IMR-90 (cell line): ENCODE measurements around the gene CYP4B1. TPM values are rescaled to one million over a fixed set of nuclear protein-coding genes. Genes with fewer than 3 reads are reported as not detected.

Source experiments
- ATAC-seq: fragments of 200-7000 bp; cut with Tn5 transposase; 2 replicates; pipeline ENCODE4 v1.9.1; 2020; ENCODE audit warnings: low read depth, mild to moderate bottlenecking, moderate library complexity
- BruUV-seq: library from RNA; stranded (reverse); fragments of 400-500 nt; replicated peaks from 2 replicates; lab custom pipeline; 2021; lab: Mats Ljungman, UMichigan
- CTCF ChIA-PET: fragments of 300-600 bp; formaldehyde crosslinking; extraction: SDS; loops from one replicate; lab custom pipeline; 2021; ENCODE audit warnings: antibody characterized with exemption; lab: Yijun Ruan, JAX
- POLR2A ChIA-PET: fragments of 300-600 bp; sonication (Branson Sonifier 250); formaldehyde crosslinking; loops from one replicate; lab custom pipeline; 2022; ENCODE audit warnings: antibody characterized with exemption; ENCODE audit not compliant: unreplicated experiment; lab: Charles Lee
- DNase-seq: peaks from one replicate; pipeline ENCODE4 v3.0.0; 2013
- H2AFZ ChIP-seq: replicated peaks from 2 replicates; pipeline ENCODE3; 2013; ENCODE audit warnings: low read length, mild to moderate bottlenecking; ENCODE audit not compliant: poor library complexity
- H2AK5ac ChIP-seq: 2 replicates; pipeline ENCODE4 v1.6.1; 2013; ENCODE audit warnings: low read depth, low read length, inconsistent platforms
- H2AK9ac ChIP-seq: replicated peaks from 2 replicates; pipeline ENCODE3; 2013; ENCODE audit warnings: mild to moderate bottlenecking, low read depth, low read length, moderate library complexity; ENCODE audit not compliant: poor library complexity
- H2BK120ac ChIP-seq: 2 replicates; pipeline ENCODE4 v1.6.1; 2013; ENCODE audit warnings: low read depth, low read length, inconsistent platforms
- H2BK15ac ChIP-seq: 3 replicates; pipeline ENCODE4 v1.6.1; 2013; ENCODE audit warnings: low read depth, low read length, inconsistent platforms
- H2BK20ac ChIP-seq: 2 replicates; pipeline ENCODE4 v1.6.1; 2013; ENCODE audit warnings: low read depth, mild to moderate bottlenecking, inconsistent platforms, low read length, moderate library complexity
- H2BK5ac ChIP-seq: 2 replicates; pipeline ENCODE4 v1.6.1; 2013; ENCODE audit warnings: mild to moderate bottlenecking, low read depth, low read length, inconsistent platforms; ENCODE audit not compliant: poor library complexity, severe bottlenecking
- H3K14ac ChIP-seq: replicated peaks from 2 replicates; pipeline ENCODE4 v1.6.1; 2013; ENCODE audit warnings: low read depth, low read length, inconsistent platforms
- H3K18ac ChIP-seq: 2 replicates; pipeline ENCODE4 v1.6.1; 2013; ENCODE audit warnings: low read depth, low read length, control low read depth
- H3K23ac ChIP-seq: 2 replicates; pipeline ENCODE4 v1.6.1; 2013; ENCODE audit warnings: low read depth, low read length, inconsistent platforms
- H3K27ac ChIP-seq: 2 replicates; pipeline ENCODE4 v1.5.1; 2013; ENCODE audit warnings: mild to moderate bottlenecking, control low read depth, low read length; ENCODE audit not compliant: insufficient read depth
- H3K27me3 ChIP-seq: 2 replicates; pipeline ENCODE4 v1.6.1; 2013; ENCODE audit warnings: low read length; ENCODE audit not compliant: control insufficient read depth, insufficient read depth
- H3K36me3 ChIP-seq: 2 replicates; pipeline ENCODE4 v1.6.1; 2013; ENCODE audit warnings: low read length, mixed read lengths; ENCODE audit not compliant: control insufficient read depth, insufficient read depth
- H3K4ac ChIP-seq: 2 replicates; pipeline ENCODE4 v1.6.1; 2013; ENCODE audit warnings: low read depth, low read length, inconsistent platforms
- H3K4me1 ChIP-seq: 2 replicates; pipeline ENCODE4 v1.6.1; 2013; ENCODE audit warnings: low read length, mixed read lengths; ENCODE audit not compliant: control insufficient read depth, insufficient read depth
- H3K4me2 ChIP-seq: 2 replicates; pipeline ENCODE4 v1.6.1; 2013; ENCODE audit warnings: low read depth, mild to moderate bottlenecking, control low read depth, low read length, moderate library complexity
- H3K4me3 ChIP-seq: 2 replicates; pipeline ENCODE4 v1.5.1; 2013; ENCODE audit warnings: low read depth, mild to moderate bottlenecking, control low read depth, low read length, moderate library complexity; ENCODE audit not compliant: insufficient read depth
- H3K56ac ChIP-seq: 2 replicates; pipeline ENCODE4 v1.6.1; 2013; ENCODE audit warnings: low read length, inconsistent platforms; ENCODE audit not compliant: insufficient read depth; ENCODE audit errors: extremely low read depth
- H3K79me1 ChIP-seq, 2 experiments: 2 replicates each; pipeline ENCODE4 v1.6.1; 2013; ENCODE audit warnings: low read length in 2 of 2, inconsistent platforms in 1 of 2, low read depth in 1 of 2
- H3K9ac ChIP-seq: 2 replicates; pipeline ENCODE4 v1.6.1; 2013; ENCODE audit warnings: low read depth, low read length, control low read depth
- H3K9me1 ChIP-seq: 2 replicates; pipeline ENCODE4 v1.6.1; 2013; ENCODE audit warnings: low read length, inconsistent platforms; ENCODE audit not compliant: insufficient read depth
- H3K9me3 ChIP-seq: 2 replicates; pipeline ENCODE4 v1.6.1; 2013; ENCODE audit warnings: low read length; ENCODE audit not compliant: control insufficient read depth, insufficient read depth
- H4K20me1 ChIP-seq: 2 replicates; pipeline ENCODE4 v1.6.1; 2013; ENCODE audit warnings: low read length, inconsistent platforms; ENCODE audit not compliant: insufficient read depth
- H4K5ac ChIP-seq: 2 replicates; pipeline ENCODE4 v1.6.1; 2013; ENCODE audit warnings: mild to moderate bottlenecking, low read depth, low read length, control low read depth
- H4K8ac ChIP-seq, 2 experiments: 2 replicates each; pipeline ENCODE4 v1.6.1; 2013; ENCODE audit warnings: low read depth in 2 of 2, low read length in 2 of 2, control low read depth in 1 of 2, inconsistent platforms in 1 of 2
- H4K91ac ChIP-seq: 2 replicates; pipeline ENCODE4 v1.6.1; 2013; ENCODE audit warnings: low read depth, low read length, inconsistent platforms; ENCODE audit not compliant: insufficient read depth
- CEBPB ChIP-seq: IDR thresholded peaks from 2 replicates; pipeline ENCODE4 v1.6.1; 2012; ENCODE audit warnings: low read depth, low read length, improper control_type of control experiment
- CHD1 ChIP-seq: IDR thresholded peaks from 2 replicates; pipeline ENCODE4 v1.6.1; 2012; ENCODE audit warnings: low read depth, low read length, improper control_type of control experiment
- NFE2L2 ChIP-seq: fragments of 150-350 bp; IDR thresholded peaks from 2 replicates; pipeline ENCODE4 v1.6.1; 2016; ENCODE audit warnings: low read depth, mild to moderate bottlenecking, low read length
- RAD21 ChIP-seq: IDR thresholded peaks from 2 replicates; pipeline ENCODE4 v1.6.1; 2012; ENCODE audit warnings: low read length, improper control_type of control experiment
- SMC3 ChIP-seq: fragments of 150-350 bp; IDR thresholded peaks from 2 replicates; pipeline ENCODE4 v1.6.1; 2016; ENCODE audit warnings: low read depth, mild to moderate bottlenecking, antibody characterized with exemption, low read length, moderate library complexity
- WGBS, 2 experiments: methylation state at CpG; one replicate each; pipeline versions ENCODE4 v1.1.5 to v1.1.7; 2013; ENCODE audit warnings: missing lambda C conversion rate in 2 of 2; ENCODE audit not compliant: insufficient read length in 1 of 2; ENCODE audit errors: extremely low coverage in 2 of 2; 5-methylcytosine and 5-hydroxymethylcytosine counted together
- dilution Hi-C: fragments of 300-500 bp; cut with HindIII; formaldehyde crosslinking; loops from one replicate; pipeline ENCODE4 v1.14.3; 2018; ENCODE audit warnings: low sequenced_read_pairs; ENCODE audit not compliant: unreplicated experiment
- in situ Hi-C: fragments of 300-500 bp; cut with MboI; formaldehyde crosslinking; loops from 3 replicates; pipeline ENCODE4 v1.14.3; 2019; ENCODE audit warnings: low sequenced_read_pairs, inconsistent platforms, mixed read lengths
- intact Hi-C: fragments of 100-400 bp; cut with micrococcal nuclease; formaldehyde crosslinking; loops from 2 replicates; pipeline ENCODE4 v1.10.0; 2022
- polyA plus RNA-seq, 3 experiments: library from polyadenylated mRNA; depleted of rRNA; stranded (reverse); fragments of >200 nt; gene quantifications; 2 replicates each; pipeline ENCODE4 v1.2.3, GENCODE V29; 2012; ENCODE audit warnings: low replicate concordance in 1 of 3
- total RNA-seq: library from RNA; depleted of rRNA; stranded (reverse); fragments of >200 nt; gene quantifications from 2 replicates; pipeline ENCODE4 v1.2.3, GENCODE V29; 2012

The CYP4B1 gene
- total and polyA plus RNA-seq, 2 of the 4 experiments (the other 2 are of a cell fraction): not detected

GRCh38 chr1:46757247-46757955, 41.4 kb upstream of the CYP4B1 start:
- 33% methylated on average over 1 of the region's 6 CpGs; no CpG with 5 or more reads in 1 of the 2 experiments for WGBS, 2 experiments
- in situ Hi-C loops: no loop called here

More at GRCh38 chr1:46757247-46757955, 41.4 kb upstream of the CYP4B1 start:
- dilution Hi-C loops (no loop called here), intact Hi-C loops (no loop called here)
- Histone ChIP-seq H3K4ac (no peak overlapping the region), H2AK5ac (no peak overlapping the region), H2AFZ (no peak overlapping the region), H3K18ac (no peak overlapping the region), H3K4me3 (no peak overlapping the region), H3K4me2 (no peak overlapping the region), H3K36me3 (no peaks in the 10 kb centered on the region), H2BK15ac (no peak overlapping the region), H3K4me1 (no peaks in the 10 kb centered on the region), H2BK120ac (no peak overlapping the region), H4K20me1 (no peaks in the 10 kb centered on the region), H4K5ac (no peak overlapping the region), H3K79me1 (no peaks in the 10 kb centered on the region), H3K9me3 (no peaks in the 10 kb centered on the region), H3K14ac (no peak overlapping the region), H2BK5ac (no peak overlapping the region), H4K91ac (no peak overlapping the region), H4K8ac (no peak overlapping the region), H3K56ac (no peak overlapping the region), H3K27ac (no peak overlapping the region), H3K27me3 (no peaks in the 10 kb centered on the region), H2AK9ac (no peak overlapping the region), H3K9me1 (no peaks in the 10 kb centered on the region), H3K23ac (no peak overlapping the region), H3K9ac (no peak overlapping the region), H2BK20ac (no peak overlapping the region)
- no peak; the same call in 1 of the 2 replicates for ATAC-seq
- TF ChIP-seq NFE2L2: no peak
- no peak for TF ChIP-seq SMC3
- no peak for TF ChIP-seq CEBPB
- no peak for TF ChIP-seq CHD1
- no peak for TF ChIP-seq RAD21
- no TSS peak for BruUV-seq
- ChIA-PET POLR2A (no interaction called here), CTCF (no interaction called here)
- peak; percentile 3 for DNase-seq
